NCI-H510A treated with DMSO at 0.1 percent for 48 hours (cell line): ENCODE data around the gene TNIP1.

Experiments used
- DNase-seq: peaks from one replicate; lab custom pipeline; 2025; lab: John Stamatoyannopoulos, UW

TNIP1 gene, protein sequence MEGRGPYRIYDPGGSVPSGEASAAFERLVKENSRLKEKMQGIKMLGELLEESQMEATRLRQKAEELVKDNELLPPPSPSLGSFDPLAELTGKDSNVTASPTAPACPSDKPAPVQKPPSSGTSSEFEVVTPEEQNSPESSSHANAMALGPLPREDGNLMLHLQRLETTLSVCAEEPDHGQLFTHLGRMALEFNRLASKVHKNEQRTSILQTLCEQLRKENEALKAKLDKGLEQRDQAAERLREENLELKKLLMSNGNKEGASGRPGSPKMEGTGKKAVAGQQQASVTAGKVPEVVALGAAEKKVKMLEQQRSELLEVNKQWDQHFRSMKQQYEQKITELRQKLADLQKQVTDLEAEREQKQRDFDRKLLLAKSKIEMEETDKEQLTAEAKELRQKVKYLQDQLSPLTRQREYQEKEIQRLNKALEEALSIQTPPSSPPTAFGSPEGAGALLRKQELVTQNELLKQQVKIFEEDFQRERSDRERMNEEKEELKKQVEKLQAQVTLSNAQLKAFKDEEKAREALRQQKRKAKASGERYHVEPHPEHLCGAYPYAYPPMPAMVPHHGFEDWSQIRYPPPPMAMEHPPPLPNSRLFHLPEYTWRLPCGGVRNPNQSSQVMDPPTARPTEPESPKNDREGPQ

DNA sequence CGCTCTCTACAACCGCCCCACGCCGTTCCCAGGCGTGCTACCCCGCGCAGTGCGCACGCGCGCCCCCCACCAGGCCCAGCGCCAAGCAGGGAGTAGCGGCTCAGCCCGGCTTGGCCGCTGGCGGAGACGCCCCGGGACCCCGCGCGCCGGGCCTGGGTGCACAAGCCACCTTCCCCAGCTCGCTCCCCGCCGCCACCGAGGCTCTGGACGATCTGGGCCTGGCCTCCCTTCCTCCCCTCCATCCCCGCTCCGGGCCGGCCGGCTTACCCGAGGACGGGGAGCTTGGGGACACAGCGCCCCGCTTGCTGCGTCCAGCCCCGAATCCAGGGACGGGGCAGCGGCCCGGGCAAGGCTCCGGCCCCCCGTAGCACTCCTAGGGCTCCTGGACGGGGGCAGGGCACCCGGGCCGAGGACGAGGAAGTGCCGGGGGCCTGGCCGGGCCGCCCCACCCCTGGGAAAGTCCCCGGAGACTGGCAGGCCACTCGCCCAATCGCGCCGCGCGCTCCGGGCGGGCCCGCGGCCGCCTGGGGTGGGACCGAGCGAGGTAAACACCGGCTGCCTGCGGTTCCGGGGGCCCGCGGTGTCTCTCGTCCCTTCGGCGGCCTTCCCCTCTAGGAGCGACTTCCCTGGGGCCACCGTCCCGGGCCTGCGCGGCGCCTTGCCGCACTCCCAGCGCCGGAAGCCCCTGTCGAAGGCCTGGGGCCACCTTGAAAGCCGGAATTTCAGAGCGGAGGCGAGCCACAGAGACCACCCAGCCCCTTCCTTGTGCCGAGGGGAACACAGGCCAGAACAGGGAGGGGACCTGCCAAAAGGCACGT, at the start of gene TNIP1:
TNIP1 (minus strand) TSS at position 422 of the 818 bp plus-strand sequence. CDS start 15,939 bp downstream, outside the sequence.
- peak; percentile 87 for DNase-seq

DNA sequence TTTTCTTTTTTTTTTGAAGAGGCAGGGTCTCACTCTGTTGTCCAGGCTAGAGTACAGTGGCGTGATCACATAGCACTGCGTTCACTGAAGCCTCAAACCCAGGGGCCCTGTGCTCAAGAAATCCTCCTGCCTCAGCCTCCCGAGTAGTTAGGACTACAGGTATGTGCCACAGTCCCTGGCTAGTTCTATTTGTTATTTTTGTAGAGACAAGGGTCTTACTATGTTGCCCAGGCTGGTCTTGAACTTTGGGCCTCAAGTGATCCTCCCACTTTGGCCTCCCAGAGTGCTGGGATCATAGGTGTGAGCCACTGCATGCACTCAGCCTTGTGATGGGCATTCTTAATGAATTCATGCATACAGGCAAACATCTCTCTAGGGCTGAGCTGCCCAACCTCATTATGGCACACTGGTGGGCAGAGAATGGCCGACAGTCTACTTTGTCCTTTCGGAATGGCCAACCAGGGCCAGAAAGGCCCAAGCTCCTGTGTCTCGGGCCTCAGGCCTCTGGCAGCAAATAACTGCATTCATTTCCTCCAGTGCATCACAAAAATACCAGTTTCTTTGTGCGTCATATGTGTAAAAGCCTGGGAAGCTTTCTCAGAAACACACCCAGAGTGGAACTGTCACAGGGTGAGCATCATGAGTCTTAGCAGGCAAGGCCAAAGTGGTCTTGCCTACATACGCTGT, 49.5 kb upstream of the TNIP1 start:
- DNase-seq: no peak

DNA sequence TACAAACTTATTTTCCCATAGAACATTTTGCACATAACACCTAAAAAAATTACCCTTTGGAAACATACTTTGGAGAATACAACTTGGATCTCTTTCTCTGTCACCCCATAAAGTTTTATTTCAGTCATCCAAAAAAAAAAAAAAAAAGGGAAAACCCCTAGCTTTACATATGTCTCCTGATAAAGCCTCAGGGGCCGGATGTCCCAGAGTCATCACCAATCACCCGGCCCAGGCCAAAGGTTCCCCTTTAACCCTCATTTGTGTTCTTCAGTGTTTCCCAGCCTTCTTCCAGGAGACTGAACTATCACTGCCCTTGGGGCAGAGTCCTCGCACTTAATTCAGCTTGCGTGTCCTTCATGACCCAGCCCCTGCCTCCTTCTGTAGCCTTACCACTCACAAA, 48.0 kb upstream of the TNIP1 start:
- DNase-seq: no peak

DNA sequence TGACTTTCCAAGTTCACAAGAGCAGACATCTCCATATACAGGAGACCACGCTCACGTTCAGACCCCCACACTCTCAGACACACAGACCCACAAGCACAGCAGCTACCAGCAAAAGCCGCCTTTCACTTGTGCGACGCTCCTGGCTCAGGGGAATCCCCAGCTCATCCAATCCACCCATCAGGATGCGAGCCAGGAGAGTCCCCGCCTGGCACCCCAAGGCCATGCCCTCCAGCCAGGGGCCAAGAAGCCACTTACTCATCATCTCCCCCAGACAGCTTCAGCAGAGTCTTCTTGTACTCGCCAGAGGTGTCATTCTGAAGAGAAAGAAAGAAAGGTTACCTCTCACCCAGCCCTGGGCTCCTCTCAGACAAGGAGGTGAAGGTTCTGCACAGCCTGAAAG, 47.1 kb upstream of the TNIP1 start:
- DNase-seq: no peak

DNA sequence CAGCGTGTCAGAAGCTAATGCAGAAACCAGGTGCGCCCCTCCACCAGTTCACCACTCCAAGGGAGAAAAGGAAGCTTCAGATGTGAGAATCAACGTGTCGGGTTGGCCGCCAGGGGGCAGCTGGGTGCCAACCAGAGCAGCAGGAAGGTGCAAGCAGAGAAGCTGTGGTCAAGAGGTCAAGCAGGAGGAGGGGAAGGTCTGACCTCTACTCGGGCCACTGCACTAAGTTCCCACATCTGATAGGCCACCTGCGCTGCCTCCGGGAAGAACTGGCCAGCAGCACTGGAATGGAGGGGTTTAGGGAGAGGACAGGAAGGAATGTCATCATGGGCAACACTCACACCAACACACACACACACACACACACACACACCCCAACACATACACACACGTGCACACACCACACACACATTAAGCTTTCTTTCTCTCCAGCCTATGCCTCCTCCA, 45.4 kb upstream of the TNIP1 start:
- DNase-seq: peak; percentile 36

DNA sequence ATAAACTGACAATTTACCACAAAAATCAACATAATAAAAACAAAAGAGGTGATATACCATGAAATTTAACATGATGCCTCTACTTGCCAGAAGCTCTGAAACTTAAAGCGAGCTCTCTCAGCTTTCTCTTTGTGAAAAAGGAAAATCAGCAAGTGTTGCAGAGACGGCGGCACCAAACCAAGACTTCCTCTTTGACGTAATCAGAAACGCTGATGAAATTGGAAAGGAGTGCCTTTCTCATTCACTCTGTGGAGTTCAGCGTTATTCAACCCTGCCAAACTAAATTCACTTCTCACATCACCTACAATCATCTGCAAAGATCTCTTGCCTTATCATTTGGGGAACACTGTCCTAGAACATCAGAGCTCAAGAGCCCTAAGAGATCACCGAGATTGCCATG, 44.6 kb upstream of the TNIP1 start:
- DNase-seq: no peak

DNA sequence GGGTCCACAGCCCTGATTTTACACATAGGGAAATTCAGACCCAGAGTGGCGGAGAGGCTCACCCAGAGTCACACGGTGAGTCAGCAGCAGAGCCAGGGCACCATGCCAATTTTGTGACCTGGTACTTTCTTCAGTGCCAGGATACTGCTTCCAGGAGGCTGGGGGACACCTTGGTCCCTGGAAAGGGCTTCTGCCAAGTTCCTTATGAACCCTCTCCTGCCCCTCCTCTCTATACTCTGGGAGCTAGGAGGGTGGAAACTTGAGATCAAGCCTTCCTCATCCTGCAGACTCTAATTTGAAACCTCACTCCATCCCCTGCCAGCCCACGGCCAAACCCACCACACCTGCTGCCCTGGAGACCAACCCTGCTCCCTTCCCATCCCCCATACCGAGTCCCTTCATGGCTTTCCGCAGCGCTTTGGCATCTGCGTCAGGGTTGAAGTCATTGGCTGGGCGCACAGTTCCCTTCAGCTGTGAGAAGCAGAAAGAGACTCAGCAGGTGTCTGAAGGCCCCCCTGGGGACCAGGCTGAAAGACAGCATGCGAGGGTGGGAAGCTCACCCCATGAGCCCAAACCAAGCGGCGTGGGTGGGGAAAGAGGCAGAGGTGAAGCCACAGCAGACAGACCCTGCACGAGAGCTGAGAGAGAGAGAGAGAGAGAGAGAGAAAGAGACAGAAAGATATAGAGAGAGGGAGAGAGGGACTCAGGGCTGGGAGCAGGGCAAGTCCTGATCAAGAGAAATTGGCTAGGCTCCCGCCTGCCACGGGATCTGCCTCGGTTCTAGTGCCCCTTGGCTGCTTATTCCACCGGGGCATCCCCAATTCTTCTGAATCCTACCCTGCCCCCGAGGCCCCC, 43.3 kb upstream of the TNIP1 start:
- DNase-seq: no peak

DNA sequence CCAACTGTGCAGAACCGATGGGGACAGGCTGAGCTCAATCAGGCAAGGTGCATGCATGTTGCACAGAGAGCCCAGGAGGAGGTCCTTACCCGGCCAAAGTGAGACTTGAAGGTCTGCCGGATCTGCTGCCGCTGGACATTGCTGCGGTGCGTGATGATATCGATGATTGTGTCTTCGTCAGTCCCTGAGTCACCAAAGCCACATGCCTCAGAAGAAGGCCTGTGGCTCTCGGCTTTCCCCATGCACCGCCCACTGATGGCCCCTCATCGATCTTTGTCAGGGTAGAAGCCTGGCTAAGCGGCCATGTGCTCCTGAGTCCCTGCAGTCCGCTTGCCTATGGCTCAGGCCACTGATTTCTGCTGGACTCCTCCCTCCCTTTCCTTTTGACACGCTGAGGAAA, 42.0 kb upstream of the TNIP1 start:
- no peak for DNase-seq

DNA sequence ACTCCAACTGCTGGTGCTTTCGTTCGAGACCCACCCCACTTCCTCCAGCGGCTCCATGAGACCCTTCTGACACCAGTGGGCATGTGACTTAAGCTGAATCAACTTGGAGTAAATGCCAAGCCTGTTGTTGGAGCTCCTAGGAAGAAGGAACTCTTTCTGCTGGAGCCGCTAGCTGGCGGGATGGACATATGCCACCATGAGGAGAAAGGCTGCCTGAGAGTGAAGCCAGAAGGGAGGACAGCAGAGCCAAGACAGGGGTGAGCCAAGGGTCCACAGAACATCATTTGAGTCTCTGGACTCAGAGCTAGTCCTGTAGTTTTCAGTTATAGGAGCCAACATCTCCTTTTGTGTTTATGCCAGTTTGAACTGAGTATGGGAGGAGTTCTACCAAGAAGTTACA, 40.8 kb upstream of the TNIP1 start:
- DNase-seq: no peak

DNA sequence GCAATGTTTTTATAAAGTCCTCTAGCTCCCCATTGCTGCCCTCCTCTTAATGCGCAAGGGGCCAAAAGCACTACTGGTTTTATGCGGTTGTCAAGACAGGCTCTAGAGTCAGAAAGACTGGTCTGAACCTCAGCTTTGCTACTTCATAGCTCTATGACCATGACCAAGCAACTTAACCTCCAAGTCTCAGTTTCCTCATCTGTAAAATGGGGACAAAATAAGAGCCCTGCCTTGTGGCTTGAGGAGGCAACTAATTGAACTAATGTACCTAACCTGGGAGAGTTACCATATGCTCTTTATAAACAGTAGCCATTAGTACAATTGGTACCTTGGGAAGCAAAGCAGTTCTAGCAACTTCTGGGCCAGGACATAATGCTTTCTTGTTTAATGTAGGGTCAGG, 40.3 kb upstream of the TNIP1 start:
- DNase-seq: no peak

DNA sequence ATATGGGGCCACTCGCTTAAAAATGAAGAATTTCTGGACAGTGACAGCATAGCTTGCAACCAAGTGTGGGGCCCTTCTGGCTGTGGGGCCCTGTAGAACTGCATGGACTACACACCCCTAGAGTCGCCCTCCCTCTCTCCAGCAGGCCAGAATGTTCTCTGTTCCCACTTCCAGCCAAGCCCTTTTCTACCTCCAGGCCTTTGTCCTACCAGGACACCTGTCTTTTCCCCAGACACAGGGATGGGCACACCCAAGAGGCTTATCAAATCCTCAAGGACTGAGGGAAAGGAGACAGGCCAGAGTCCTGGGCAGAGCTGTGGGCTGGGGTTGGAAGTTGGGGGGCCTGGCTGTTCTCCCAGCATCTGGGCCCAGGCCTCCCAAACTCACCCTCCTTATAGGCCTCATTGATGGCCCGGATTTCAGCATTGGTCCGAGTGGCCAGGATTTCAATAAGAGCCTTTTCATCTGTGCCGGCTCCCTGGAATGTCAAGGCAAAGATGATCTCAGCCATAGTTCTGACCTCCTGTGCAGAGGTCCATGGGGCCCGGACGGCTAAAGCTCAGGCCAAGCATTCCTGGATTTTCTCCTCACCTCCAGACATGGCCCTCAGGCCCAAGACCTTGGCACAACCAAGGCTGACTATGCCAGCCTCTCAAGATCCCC, 38.2 kb upstream of the TNIP1 start:
- no peak for DNase-seq

DNA sequence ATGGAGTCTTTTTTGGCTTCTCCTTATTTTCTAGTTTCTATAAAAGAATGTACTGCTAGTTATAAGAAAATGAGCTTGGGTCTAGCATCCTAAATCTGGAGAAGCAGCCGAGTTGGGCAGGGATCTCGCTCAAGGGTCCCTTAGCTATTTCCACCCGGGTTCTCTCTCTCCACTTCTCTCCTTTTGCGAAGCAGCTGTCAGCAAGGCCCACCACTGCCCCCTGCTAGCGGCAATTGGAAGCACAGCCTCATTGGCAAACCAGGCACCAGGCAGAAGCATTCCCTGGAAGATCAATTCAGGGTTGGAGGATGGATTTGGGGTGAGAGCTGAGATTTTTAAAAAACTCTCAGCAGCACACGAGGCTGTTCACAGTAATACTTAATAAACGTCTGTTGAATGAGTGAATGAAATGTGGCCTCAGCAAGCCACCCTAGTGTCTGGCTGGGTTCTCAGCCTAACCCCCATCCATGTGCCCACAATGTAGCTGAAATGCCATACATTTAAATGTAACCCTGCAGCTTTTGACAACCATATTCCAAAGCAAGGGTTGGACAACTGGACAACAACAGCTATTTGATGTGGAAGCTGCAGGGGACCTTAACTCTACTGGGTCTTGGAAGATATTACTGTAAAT, 34.6 kb upstream of the TNIP1 start:
- peak; percentile 18 for DNase-seq

DNA sequence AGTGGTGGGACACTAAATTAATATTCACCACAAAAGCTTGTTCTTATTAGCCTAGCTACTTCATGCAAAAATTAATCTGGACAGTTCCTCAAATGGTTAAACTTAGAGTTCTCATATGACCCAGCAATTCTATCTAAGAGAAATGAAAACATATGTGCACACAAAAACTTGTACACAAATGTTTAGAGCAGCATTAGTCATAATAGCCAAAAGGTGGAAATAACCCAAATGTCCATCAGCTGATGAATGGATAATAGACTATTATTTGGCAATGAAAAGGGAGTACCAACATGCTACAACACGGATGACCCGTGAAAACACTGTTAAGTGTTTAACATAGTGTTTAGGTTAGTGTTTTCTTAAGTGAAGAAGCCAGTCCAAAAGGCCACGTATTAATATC, 32.8 kb upstream of the TNIP1 start:
- no peak for DNase-seq

DNA sequence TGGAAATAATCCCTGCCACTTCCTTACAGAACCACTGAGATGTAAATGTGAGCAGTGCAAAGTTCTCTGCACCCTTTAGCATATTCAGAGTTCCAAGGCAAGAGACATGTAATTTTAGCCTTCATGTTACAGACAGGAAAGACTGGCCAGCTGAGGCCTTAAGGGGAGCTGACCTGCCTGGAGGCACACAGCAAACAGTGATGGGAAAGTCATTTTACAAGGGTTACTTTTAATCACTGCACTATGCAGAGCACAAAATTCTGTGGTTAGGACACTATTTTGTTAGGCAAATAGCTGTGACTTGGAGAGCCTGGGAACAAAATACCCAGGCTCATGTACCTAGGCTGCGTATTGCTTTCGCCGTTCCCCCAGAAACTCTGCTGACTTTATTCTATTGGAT, 30.2 kb upstream of the TNIP1 start:
- DNase-seq: no peak

DNA sequence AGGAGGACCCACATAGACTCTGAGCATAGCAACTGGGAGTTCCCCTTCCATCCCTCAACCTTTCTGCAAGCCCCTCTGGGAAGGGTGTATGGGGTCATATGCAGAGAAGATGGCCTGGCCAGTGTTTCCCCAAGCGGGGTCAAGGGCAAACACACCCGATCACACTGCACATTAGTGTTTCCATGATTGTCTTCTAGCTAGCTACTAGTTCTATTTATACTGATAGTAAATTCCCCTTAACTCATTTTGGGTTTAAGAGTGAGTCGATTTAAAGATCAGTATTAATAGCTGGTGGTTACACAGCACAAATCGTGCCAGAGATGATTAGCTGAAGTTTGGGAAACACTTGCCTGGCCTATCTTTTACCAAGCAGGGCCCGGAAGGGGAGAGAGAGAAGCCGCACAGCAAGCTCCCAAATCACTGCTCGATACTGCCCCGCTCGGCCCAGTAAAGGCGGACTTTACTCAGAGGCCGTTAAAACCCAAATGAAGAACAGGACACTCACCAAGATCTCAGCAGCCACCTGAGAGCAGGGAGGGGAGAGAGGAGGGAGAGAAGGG, 29.4 kb upstream of the TNIP1 start:
- no peak for DNase-seq

DNA sequence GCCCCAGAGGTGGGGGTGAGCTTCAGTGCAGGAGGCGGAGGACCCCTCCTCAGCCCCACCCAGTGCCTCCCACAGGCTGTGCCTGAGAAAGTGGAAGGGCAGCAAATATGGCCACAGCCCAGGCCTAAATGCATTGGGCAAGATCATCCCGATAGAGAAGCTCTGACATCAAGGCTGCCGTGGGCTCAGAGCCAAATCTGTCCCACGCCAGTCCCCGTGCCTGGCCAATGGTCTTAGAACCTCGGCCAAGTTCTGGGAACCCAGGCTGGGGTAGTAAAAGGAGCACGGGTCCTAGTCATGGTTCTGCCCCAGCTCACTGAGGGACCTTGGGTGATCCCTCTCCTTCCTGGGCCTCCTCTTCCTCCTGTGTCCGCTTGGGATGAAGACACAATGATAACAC, 27.7 kb upstream of the TNIP1 start:
- DNase-seq: no peak

DNA sequence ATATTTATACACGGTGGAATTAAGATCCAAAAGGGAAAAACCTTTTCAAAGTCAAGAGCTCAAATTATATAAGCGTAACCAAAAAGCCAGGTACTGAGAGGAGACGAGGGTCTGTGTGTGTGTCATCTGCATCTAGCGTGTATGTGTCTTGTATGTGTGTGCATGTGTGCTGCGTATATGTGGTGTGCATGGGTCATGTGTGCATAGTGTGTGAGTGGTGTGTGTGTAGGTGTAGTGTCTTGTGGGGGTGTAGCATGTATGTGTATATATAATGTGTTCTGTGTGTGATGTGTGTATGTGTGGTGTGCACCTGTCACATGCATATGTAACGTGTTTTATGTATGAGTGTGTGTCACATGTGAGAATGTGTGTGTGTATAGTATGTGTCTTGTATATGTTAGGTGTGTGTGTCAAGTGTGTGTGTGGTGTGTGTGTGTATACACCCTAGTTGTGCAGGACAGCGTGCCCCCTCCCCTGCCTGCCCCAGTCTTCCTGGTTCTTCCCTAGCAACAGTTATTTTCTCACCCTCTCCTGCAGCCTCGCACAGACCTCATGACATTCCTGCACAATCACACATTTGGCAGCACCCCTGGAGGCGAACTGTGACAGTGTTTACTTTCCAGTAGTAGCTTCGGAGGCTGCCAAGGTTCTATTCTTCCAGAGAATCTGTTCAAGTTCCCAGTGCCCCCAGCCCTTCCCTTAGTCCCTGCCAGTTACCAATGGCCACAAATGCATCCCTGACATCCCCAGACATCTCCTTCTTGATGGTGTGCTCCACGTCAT, 27.1 kb upstream of the TNIP1 start:
- DNase-seq: no peak

DNA sequence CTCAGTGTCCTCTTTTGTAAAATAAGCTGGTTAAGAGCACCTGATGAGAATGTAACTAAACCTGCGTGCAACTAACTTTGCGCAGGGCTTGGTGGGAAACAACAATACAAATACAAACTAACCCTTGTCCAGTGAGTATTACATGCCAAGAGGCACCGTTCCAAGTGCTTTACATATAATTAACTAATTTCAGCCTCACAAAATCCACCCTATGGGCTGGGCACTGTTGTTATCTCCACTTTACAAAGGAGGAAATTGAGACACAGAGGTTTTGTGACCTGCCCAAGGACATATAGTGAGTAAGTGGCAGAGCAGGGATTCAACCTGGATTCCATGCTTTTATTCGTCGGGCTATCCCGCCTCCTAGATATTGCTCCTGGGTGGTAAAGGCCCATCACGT, 26.2 kb upstream of the TNIP1 start:
- no peak for DNase-seq

DNA sequence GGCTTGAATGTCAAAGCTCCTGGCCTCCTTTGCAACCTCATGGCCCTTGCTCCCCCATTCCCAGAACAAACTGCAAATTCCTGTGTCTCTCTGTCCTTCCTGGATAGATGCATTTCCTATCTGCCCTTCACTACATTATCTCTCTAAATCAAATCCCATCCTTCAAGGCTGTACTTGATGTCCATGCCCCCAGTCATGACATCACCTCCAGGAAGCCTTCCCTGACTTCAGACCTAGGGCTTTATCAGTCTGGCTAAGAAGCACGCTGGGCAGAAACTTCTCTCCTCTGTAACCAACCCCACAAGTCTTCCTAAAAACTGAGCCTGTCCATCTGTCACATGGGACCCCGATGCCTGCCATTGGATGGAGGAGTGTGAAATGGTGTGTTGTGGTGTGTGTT, 25.7 kb upstream of the TNIP1 start:
- DNase-seq: no peak
